Left ventricle myocardium superior (tissue), 1 donor: ENCODE measurements around the gene GPC5. TPM values are rescaled to one million over a fixed set of nuclear protein-coding genes. Genes with fewer than 3 reads are reported as not detected.
"Not testable (repeated sequence)": the region's sequence is repeated elsewhere in the genome, so short reads cannot be mapped to it uniquely, and the experiment has no call there.

ENCODE experiments used
- ATAC-seq: fragments of 200-7000 bp; cut with Tn5 transposase; one replicate; pipeline ENCODE4 v1.9.1; 2020; ENCODE audit warnings: mild to moderate bottlenecking, moderate library complexity
- DNase-seq: peaks from one replicate; pipeline ENCODE4 v3.0.0-alpha.2; 2020
- intact Hi-C: fragments of 100-400 bp; cut with micrococcal nuclease; formaldehyde crosslinking; loops from one replicate; pipeline ENCODE4 v1.11.0; 2022
- total RNA-seq: library from RNA; stranded (reverse); fragmentation: NEBNext Ultra II Directional; extraction: Animal tissue kit (Norgen Biotek cat#: 25700); gene quantifications from one replicate; pipeline ENCODE4 v1.2.1, GENCODE V29; 2021
- donor health status: DM: no; HTN: yes; CAD: no; lungs with severe emphysema.

GPC5 gene
- total RNA-seq, 1 donor from 2014 or later, result 1.8 TPM

GRCh38 chr13:91889641-91890040, 491.2 kb downstream of the GPC5 start:
- DNase-seq, result no peak
- no peak for ATAC-seq
- intact Hi-C loops, result no loop called here

GRCh38 chr13:91891141-91891540, 492.7 kb downstream of the GPC5 start:
- intact Hi-C loops, result no loop called here
- DNase-seq (no peak), ATAC-seq (no peak)

GRCh38 chr13:91893040-91893439, 494.6 kb downstream of the GPC5 start:
- ATAC-seq (no peak), DNase-seq (no peak)
- intact Hi-C loops, result no loop called here

- DNase-seq (no peak), ATAC-seq (no peak)
- intact Hi-C loops, result no loop called here
Observed at GRCh38 chr13:91894316-91894715, 495.9 kb downstream of the GPC5 start.

- DNase-seq, result no peak
- intact Hi-C loops, result no loop called here
- no peak for ATAC-seq
Observed at GRCh38 chr13:91896547-91896946, 498.1 kb downstream of the GPC5 start.

GRCh38 chr13:91898986-91899385, 500.6 kb downstream of the GPC5 start:
- ATAC-seq, DNase-seq, intact Hi-C loops: not testable (repeated sequence)

- ATAC-seq, result no peak
- DNase-seq, result no peak
- intact Hi-C loops, result no loop called here
Observed at GRCh38 chr13:91902291-91902690, 503.9 kb downstream of the GPC5 start.

GRCh38 chr13:91904005-91904404, 505.6 kb downstream of the GPC5 start:
- no peak for ATAC-seq
- intact Hi-C loops, result no loop called here
- DNase-seq, result no peak

GRCh38 chr13:91904597-91904996, 506.2 kb downstream of the GPC5 start:
- ATAC-seq (no peak), DNase-seq (no peak)
- intact Hi-C loops, result no loop called here

- DNase-seq (no peak), ATAC-seq (no peak)
- intact Hi-C loops, result no loop called here
Observed at GRCh38 chr13:91907398-91907797, 509.0 kb downstream of the GPC5 start.

- intact Hi-C loops, result no loop called here
- no peak for ATAC-seq
- no peak for DNase-seq
Observed at GRCh38 chr13:91909617-91910016, 511.2 kb downstream of the GPC5 start.

GRCh38 chr13:91922969-91923592, 524.7 kb downstream of the GPC5 start:
- DNase-seq, result no peak
- no peak for ATAC-seq
- intact Hi-C loops, result no loop called here

- intact Hi-C loops, result no loop called here
- no peak for ATAC-seq
- no peak for DNase-seq
Observed at GRCh38 chr13:91930687-91931086, 532.3 kb downstream of the GPC5 start.

- ATAC-seq, result no peak
Observed at GRCh38 chr13:91934354-91934753, 535.9 kb downstream of the GPC5 start.

GRCh38 chr13:91946498-91947070, 548.2 kb downstream of the GPC5 start:
- DNase-seq (no peak), ATAC-seq (no peak)
- intact Hi-C loops, result no loop called here

More at GRCh38 chr13:91934354-91934753, 535.9 kb downstream of the GPC5 start:
- intact Hi-C loops, result no loop called here
- no peak for DNase-seq

- no peak for DNase-seq
- ATAC-seq, result no peak
- intact Hi-C loops, result no loop called here
Observed at GRCh38 chr13:91948736-91949135, 550.3 kb downstream of the GPC5 start.

- intact Hi-C loops, result no loop called here
- ATAC-seq (no peak), DNase-seq (no peak)
Observed at GRCh38 chr13:91950803-91951202, 552.4 kb downstream of the GPC5 start.

- intact Hi-C loops, result no loop called here
- ATAC-seq, result no peak
- no peak for DNase-seq
Observed at GRCh38 chr13:91955546-91956355, 557.3 kb downstream of the GPC5 start.

GRCh38 chr13:91960947-91961346, 562.5 kb downstream of the GPC5 start:
- DNase-seq, result no peak
- intact Hi-C loops, result no loop called here
- no peak for ATAC-seq

- no peak for DNase-seq
- intact Hi-C loops, result no loop called here
- ATAC-seq, result no peak
Observed at GRCh38 chr13:91962946-91963345, 564.5 kb downstream of the GPC5 start.

GRCh38 chr13:91965511-91965910, 567.1 kb downstream of the GPC5 start:
- DNase-seq, result no peak
- no peak for ATAC-seq
- intact Hi-C loops, result no loop called here
